VCaP (cell line): ENCODE data around the gene SOX2.

Source experiments
- H3K27ac ChIP-seq: fragments of 450-650 bp; 2 replicates; pipeline ENCODE4 v1.5.1; 2017
- TF ChIP-seq, protein P1 (sequence below): fragments of 450-650 bp; conservative IDR thresholded peaks from 2 replicates; pipeline ENCODE4 v1.5.1; 2017; ENCODE audit warnings: mild to moderate bottlenecking, moderate library complexity

The SOX2 gene

DNA sequence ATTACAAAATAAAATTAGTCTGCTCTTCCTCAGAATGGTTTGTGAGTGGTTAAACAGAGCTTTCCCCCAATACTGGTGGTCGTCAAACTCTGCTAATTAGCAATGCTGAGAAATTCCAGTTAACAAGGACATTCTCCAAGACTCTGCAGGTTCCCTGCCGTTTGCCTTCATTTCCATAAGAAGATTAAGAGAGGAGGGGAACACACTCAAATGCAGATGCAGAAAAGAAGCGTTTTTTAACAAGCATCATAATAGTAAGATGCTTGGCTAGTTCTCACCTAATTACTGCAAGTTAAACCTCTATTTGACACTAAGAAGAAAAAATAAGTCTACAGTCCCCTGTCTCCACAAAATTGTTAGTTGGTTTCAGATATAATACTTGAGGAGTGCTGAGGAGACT is 3.7 kb upstream of the SOX2 start:
- no peak overlapping the region for H3K27ac ChIP-seq
- TF ChIP-seq, protein P1, sequence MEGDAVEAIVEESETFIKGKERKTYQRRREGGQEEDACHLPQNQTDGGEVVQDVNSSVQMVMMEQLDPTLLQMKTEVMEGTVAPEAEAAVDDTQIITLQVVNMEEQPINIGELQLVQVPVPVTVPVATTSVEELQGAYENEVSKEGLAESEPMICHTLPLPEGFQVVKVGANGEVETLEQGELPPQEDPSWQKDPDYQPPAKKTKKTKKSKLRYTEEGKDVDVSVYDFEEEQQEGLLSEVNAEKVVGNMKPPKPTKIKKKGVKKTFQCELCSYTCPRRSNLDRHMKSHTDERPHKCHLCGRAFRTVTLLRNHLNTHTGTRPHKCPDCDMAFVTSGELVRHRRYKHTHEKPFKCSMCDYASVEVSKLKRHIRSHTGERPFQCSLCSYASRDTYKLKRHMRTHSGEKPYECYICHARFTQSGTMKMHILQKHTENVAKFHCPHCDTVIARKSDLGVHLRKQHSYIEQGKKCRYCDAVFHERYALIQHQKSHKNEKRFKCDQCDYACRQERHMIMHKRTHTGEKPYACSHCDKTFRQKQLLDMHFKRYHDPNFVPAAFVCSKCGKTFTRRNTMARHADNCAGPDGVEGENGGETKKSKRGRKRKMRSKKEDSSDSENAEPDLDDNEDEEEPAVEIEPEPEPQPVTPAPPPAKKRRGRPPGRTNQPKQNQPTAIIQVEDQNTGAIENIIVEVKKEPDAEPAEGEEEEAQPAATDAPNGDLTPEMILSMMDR: no peak

DNA sequence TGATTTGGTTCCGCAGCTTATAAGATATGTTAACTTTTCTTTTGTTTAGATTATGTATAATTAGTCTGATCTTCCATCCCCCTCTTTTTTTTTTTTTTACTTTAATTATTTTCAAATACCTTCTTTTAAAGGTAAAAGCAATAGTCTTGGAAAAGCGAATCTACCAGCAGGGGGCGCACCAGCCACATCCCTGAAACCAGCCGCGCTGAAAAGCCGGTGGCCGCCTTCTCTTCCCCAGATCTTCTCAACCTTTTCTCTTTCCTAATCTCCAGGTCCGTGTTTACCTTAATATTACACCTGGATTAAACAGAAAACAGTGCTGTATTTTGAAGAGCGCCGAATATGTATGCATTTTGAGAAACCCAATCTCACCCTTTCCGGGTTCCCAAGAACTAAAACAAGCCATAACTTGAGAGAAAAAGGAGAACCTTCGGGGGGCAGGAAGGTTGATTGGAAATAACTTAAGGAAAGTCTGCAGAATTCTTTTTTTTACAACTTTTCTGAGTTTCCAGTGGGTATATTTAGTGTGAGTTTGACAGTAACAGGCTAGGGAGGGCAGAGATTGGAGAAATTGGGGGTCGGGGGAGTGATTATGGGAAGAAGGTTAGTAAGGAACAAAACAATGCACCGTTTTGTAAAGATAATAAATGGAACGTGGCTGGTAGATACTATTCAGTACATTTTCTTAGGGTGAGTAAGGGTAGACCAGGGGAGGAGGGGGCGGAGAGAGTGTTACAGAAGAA is 2.0 kb upstream of the SOX2 start:
- no peak overlapping the region for H3K27ac ChIP-seq
- TF ChIP-seq, protein P1: peak; percentile 93

DNA sequence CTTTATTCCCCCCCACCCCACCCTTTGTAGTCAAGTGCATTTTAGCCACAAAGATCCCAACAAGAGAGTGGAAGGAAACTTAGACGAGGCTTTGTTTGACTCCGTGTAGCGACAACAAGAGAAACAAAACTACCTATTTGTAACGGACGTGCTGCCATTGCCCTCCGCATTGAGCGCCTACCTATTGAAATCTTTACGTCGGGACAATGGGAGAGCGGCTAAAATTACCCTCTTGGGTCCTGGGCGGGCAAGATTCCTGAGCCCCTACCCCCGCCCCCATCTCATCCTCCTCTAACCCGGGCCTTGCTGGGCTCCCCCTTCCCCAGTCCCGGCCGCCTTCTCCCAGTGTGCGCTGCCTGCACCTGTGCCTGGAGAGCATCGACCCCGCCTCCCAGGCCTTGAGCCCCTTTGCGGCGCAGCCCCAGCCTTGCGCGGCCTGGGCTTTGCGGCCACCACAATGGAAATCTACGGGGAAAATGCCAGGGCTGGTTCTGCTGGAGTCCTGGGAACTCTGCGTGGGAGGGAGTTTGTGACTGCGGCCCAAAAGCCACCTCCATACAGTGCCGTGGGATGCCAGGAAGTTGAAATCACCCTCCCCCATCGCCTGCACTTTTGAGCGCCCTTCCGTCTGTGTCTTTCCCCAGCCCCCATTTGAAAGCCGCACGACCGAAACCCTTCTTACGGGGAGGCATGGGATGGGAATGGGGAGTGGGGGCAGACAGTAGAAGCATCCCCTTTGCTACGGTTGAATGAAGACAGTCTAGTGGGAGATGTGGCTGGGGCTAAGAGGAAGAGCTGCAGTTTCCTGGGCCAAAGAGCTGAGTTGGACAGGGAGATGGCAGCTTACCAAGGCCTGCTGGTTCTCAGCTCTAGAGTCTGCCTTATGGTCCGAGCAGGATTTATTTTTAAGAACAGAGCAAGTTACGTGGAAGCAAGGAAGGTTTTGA is 1.1 kb upstream of the SOX2 start:
- TF ChIP-seq, protein P1: no peak
- H3K27ac ChIP-seq: no peak overlapping the region

DNA sequence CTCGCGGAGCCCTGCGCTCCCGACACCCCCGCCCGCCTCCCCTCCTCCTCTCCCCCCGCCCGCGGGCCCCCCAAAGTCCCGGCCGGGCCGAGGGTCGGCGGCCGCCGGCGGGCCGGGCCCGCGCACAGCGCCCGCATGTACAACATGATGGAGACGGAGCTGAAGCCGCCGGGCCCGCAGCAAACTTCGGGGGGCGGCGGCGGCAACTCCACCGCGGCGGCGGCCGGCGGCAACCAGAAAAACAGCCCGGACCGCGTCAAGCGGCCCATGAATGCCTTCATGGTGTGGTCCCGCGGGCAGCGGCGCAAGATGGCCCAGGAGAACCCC is 464 bp downstream of the SOX2 start:
- TF ChIP-seq, protein P1: no peak

DNA sequence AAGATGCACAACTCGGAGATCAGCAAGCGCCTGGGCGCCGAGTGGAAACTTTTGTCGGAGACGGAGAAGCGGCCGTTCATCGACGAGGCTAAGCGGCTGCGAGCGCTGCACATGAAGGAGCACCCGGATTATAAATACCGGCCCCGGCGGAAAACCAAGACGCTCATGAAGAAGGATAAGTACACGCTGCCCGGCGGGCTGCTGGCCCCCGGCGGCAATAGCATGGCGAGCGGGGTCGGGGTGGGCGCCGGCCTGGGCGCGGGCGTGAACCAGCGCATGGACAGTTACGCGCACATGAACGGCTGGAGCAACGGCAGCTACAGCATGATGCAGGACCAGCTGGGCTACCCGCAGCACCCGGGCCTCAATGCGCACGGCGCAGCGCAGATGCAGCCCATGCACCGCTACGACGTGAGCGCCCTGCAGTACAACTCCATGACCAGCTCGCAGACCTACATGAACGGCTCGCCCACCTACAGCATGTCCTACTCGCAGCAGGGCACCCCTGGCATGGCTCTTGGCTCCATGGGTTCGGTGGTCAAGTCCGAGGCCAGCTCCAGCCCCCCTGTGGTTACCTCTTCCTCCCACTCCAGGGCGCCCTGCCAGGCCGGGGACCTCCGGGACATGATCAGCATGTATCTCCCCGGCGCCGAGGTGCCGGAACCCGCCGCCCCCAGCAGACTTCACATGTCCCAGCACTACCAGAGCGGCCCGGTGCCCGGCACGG is 991 bp downstream of the SOX2 start:
- no peak overlapping the region for H3K27ac ChIP-seq
- TF ChIP-seq, protein P1: no peak

More for the DNA sequence above, 464 bp downstream of the SOX2 start:
- no peak overlapping the region for H3K27ac ChIP-seq

DNA sequence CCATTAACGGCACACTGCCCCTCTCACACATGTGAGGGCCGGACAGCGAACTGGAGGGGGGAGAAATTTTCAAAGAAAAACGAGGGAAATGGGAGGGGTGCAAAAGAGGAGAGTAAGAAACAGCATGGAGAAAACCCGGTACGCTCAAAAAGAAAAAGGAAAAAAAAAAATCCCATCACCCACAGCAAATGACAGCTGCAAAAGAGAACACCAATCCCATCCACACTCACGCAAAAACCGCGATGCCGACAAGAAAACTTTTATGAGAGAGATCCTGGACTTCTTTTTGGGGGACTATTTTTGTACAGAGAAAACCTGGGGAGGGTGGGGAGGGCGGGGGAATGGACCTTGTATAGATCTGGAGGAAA is 1.5 kb downstream of the SOX2 start:
- TF ChIP-seq, protein P1: no peak
- H3K27ac ChIP-seq: no peak overlapping the region
